ENCODE measurements around the gene TMEM248. TPM values are rescaled to one million over a fixed set of nuclear protein-coding genes. Genes with fewer than 3 reads are reported as not detected.
A peak's percentile ranks its signal among the peaks of the same experiment; 100 is the strongest.
"Not testable (repeated sequence)": the region's sequence is repeated elsewhere in the genome, so short reads cannot be mapped to it uniquely, and the experiment has no call there.

TMEM248 gene
- total RNA-seq, 2 experiments from 2014 or later, result 85.0 to 104 TPM

GRCh38 chr7:66995050-66995776 lies 74.2 kb downstream of the TMEM248 start, which contains the start of gene SBDS:
SBDS (minus strand) TSS chr7:66995586; CDS start chr7:66995417, 169 bp downstream.
- POLR2A ChIA-PET, result interaction anchor here (0.6 to 1.5 kb wide), 3 partner anchors 73 to 225 kb away, joined by 3 to 7 read pairs (median 3); no protein-coding TSS in a partner anchor
- H3K9me3 Mint-ChIP-seq, result not testable (repeated sequence)
- peaks cover 23% of the 10 kb centered on the region for H3K36me3 Mint-ChIP-seq (ENCODE audit: low read depth)

GRCh38 chr7:66996444-66997191 lies 75.6 kb downstream of the TMEM248 start, which contains the start of gene TYW1:
TYW1 (plus strand) TSS chr7:66996833; CDS start chr7:66996979, 146 bp downstream.
- H3K36me3 Mint-ChIP-seq (ENCODE audit: low read depth), result peaks cover 16% of the 10 kb centered on the region
- POLR2A ChIA-PET, H3K9me3 Mint-ChIP-seq, H3K27me3 Mint-ChIP-seq: not testable (repeated sequence)
- H3K27ac Mint-ChIP-seq, result peak within 1 kb of the TSS; percentile 98
- H3K4me3 Mint-ChIP-seq, result peak within 1 kb of the TSS; percentile 87
- peak; percentile 99 for DNase-seq
- CTCF ChIA-PET, result interaction anchor here (0.6 to 1.1 kb wide), 2 partner anchors 17 to 152 kb away, joined by 3 to 4 read pairs; no protein-coding TSS in a partner anchor
- H3K4me1 Mint-ChIP-seq, result peaks cover 37% of the 10 kb centered on the region

More at GRCh38 chr7:66995050-66995776, 74.2 kb downstream of the TMEM248 start, which contains the start of gene SBDS:
- H3K27ac Mint-ChIP-seq, result peak within 1 kb of the TSS; percentile 100
- DNase-seq, result peak; percentile 97
- H3K4me3 Mint-ChIP-seq, result peak within 1 kb of the TSS; percentile 87
- H3K4me1 Mint-ChIP-seq, result peaks cover 36% of the 10 kb centered on the region
- CTCF ChIA-PET, result interaction anchor here (0.7 to 1.1 kb wide), 3 partner anchors 19 to 437 kb away, joined by 3 read pairs; no protein-coding TSS in a partner anchor
- not testable (repeated sequence) for H3K27me3 Mint-ChIP-seq

GRCh38 chr7:67000601-67001258 lies 79.7 kb downstream of the TMEM248 start:
- H3K27me3 Mint-ChIP-seq, H3K4me3 Mint-ChIP-seq, H3K9me3 Mint-ChIP-seq, POLR2A ChIA-PET: not testable (repeated sequence)
- Mint-ChIP-seq H3K36me3 (ENCODE audit: low read depth) (peaks cover 16% of the 10 kb centered on the region), H3K4me1 (peaks cover 15% of the 10 kb centered on the region), H3K27ac (peak overlapping the region; percentile 38)
- peak; percentile 30 for DNase-seq
- CTCF ChIA-PET, result interaction anchor here (0.6 kb wide), 1 partner anchor 970 kb away, joined by 3 read pairs; no protein-coding TSS in a partner anchor

GRCh38 chr7:67004145-67004544 lies 83.1 kb downstream of the TMEM248 start:
- H3K27me3 Mint-ChIP-seq, H3K4me3 Mint-ChIP-seq, CTCF ChIA-PET, POLR2A ChIA-PET, DNase-seq, H3K9me3 Mint-ChIP-seq, H3K27ac Mint-ChIP-seq, H3K4me1 Mint-ChIP-seq: not testable (repeated sequence)
- peaks cover 32% of the 10 kb centered on the region for H3K36me3 Mint-ChIP-seq (ENCODE audit: low read depth)

GRCh38 chr7:67006965-67007364 lies 85.9 kb downstream of the TMEM248 start:
- CTCF ChIA-PET, result no interaction called here
- H3K36me3 Mint-ChIP-seq (ENCODE audit: low read depth), result peaks cover 30% of the 10 kb centered on the region
- POLR2A ChIA-PET, result no interaction called here
- peaks cover 2% of the 10 kb centered on the region for H3K4me1 Mint-ChIP-seq
- no peak overlapping the region for H3K4me3 Mint-ChIP-seq
- H3K27ac Mint-ChIP-seq, result no peak overlapping the region
- H3K27me3 Mint-ChIP-seq, result no peaks in the 10 kb centered on the region
- DNase-seq, result no peak
- H3K9me3 Mint-ChIP-seq, result no peaks in the 10 kb centered on the region

Other genes starting within 250 kb of the TMEM248 start
- 10 to 100 TPM; 21.8 to 21.9 TPM for gene RABGEF1, start 180.5 kb upstream of the TMEM248 start, total RNA-seq
- 10 to 100 TPM; 34.2 to 37.8 TPM for gene SBDS, start 74.4 kb downstream of the TMEM248 start, total RNA-seq
- 10 to 100 TPM; 15.4 to 16.4 TPM for gene TYW1, start 75.6 kb downstream of the TMEM248 start, total RNA-seq

Data from activated CD4-positive, alpha-beta T cell treated with anti-CD3 and anti-CD28 coated beads, Interleukin-2, amount 10 ng/mL, durations not matched to agents 7 days and 5 days (primary cell).